Activated CD4-positive, alpha-beta T cell treated with anti-CD3 and anti-CD28 coated beads for 36 hours (primary cell): ENCODE results near the gene IKZF3. TPM values are rescaled to one million over a fixed set of nuclear protein-coding genes. Genes with fewer than 3 reads are reported as not detected.
"Not testable (repeated sequence)": the region's sequence is repeated elsewhere in the genome, so short reads cannot be mapped to it uniquely, and the experiment has no call there.

ENCODE experiments used
- ATAC-seq: fragments of 200-7000 bp; cut with Tn5 transposase; one replicate; pipeline ENCODE4 v1.10.0; 2021; ENCODE audit warnings: mild to moderate bottlenecking, moderate library complexity
- CTCF ChIA-PET: fragments of 350-600 bp; sonication (Branson Sonifier 250); formaldehyde crosslinking; loops from one replicate; lab custom pipeline; 2021; ENCODE audit warnings: antibody characterized with exemption; lab: Charles Lee
- POLR2A ChIA-PET: fragments of 350-600 bp; sonication (Branson Sonifier 250); formaldehyde crosslinking; loops from one replicate; lab custom pipeline; 2021; ENCODE audit warnings: antibody characterized with exemption, inconsistent platforms; lab: Charles Lee
- DNase-seq: peaks from one replicate; pipeline ENCODE4 v3.0.0-alpha.2; 2020
- H3K27ac Mint-ChIP-seq: one replicate; pipeline ENCODE4 v1.8.0; 2021; ENCODE audit warnings: mixed read lengths
- H3K27me3 Mint-ChIP-seq: one replicate; pipeline ENCODE4 v1.8.0; 2021; ENCODE audit warnings: mixed read lengths
- H3K36me3 Mint-ChIP-seq: one replicate; pipeline ENCODE4 v1.8.0; 2021; ENCODE audit warnings: low read depth, mixed read lengths
- H3K4me1 Mint-ChIP-seq: one replicate; pipeline ENCODE4 v1.8.0; 2021; ENCODE audit warnings: mixed read lengths
- H3K4me3 Mint-ChIP-seq: one replicate; pipeline ENCODE4 v1.8.0; 2021; ENCODE audit warnings: mild to moderate bottlenecking, moderate library complexity, mixed read lengths
- H3K9me3 Mint-ChIP-seq: one replicate; pipeline ENCODE4 v1.8.0; 2021; ENCODE audit warnings: low read depth, mixed read lengths
- intact Hi-C, 2 experiments: fragments of 100-400 bp; cut with DNase I in 1 of 2; cut with micrococcal nuclease in 1 of 2; formaldehyde crosslinking; loops; one replicate each; pipeline versions ENCODE4 v1.14.2 to v1.15.1; 2022 to 2024; cut with DNase I, micrococcal nuclease
- total RNA-seq, 2 experiments: library from RNA; stranded (reverse); gene quantifications; one replicate each; pipeline ENCODE4 v1.2.3, GENCODE V29; 2021

Gene IKZF3
- total RNA-seq, 2 experiments from 2014 or later: 37.6 to 50.4 TPM

- ATAC-seq (no peak), DNase-seq (no peak)
- Mint-ChIP-seq H3K27me3 (no peaks in the 10 kb centered on the region), H3K4me1 (no peaks in the 10 kb centered on the region), H3K4me3 (no peak overlapping the region), H3K27ac (no peak overlapping the region), H3K36me3 (no peaks in the 10 kb centered on the region), H3K9me3 (no peaks in the 10 kb centered on the region)
- ChIA-PET CTCF (no interaction called here), POLR2A (interaction anchor here (0.8 kb wide), 1 partner anchor 9 kb away, joined by 5 read pairs; no protein-coding TSS in a partner anchor)
- intact Hi-C loops: no loop called here
Observed at GRCh38 chr17:39719563-39720355, 144.4 kb downstream of the IKZF3 start.

- H3K4me3 Mint-ChIP-seq: no peak overlapping the region
- no peaks in the 10 kb centered on the region for H3K36me3 Mint-ChIP-seq
- no peaks in the 10 kb centered on the region for H3K27me3 Mint-ChIP-seq
- H3K4me1 Mint-ChIP-seq: no peaks in the 10 kb centered on the region
- DNase-seq (no peak), ATAC-seq (no peak)
- no peak overlapping the region for H3K27ac Mint-ChIP-seq
- no peaks in the 10 kb centered on the region for H3K9me3 Mint-ChIP-seq
- CTCF ChIA-PET: no interaction called here
- POLR2A ChIA-PET: no interaction called here
- intact Hi-C loops: no loop called here
Observed at GRCh38 chr17:39717660-39718059, 146.5 kb downstream of the IKZF3 start.

GRCh38 chr17:39716879-39717536, 147.1 kb downstream of the IKZF3 start:
- Mint-ChIP-seq H3K27ac (no peak overlapping the region), H3K4me1 (no peaks in the 10 kb centered on the region), H3K9me3 (no peaks in the 10 kb centered on the region), H3K27me3 (no peaks in the 10 kb centered on the region), H3K4me3 (no peak overlapping the region), H3K36me3 (no peaks in the 10 kb centered on the region)
- no peak for ATAC-seq
- DNase-seq: no peak
- CTCF ChIA-PET: interaction anchor here (1.0 kb wide), 1 partner anchor 95 kb away, joined by 8 read pairs; no protein-coding TSS in a partner anchor
- intact Hi-C loops: no loop called here
- POLR2A ChIA-PET: no interaction called here

- POLR2A ChIA-PET: no interaction called here
- ATAC-seq (no peak), DNase-seq (no peak)
- no peak overlapping the region for H3K4me3 Mint-ChIP-seq
- intact Hi-C loops: no loop called here
- no peaks in the 10 kb centered on the region for H3K27me3 Mint-ChIP-seq
- H3K9me3 Mint-ChIP-seq: no peaks in the 10 kb centered on the region
- no peak overlapping the region for H3K27ac Mint-ChIP-seq
- CTCF ChIA-PET: interaction anchor here (0.6 to 1.0 kb wide), 3 partner anchors 95 to 229 kb away, joined by 3 to 8 read pairs (median 3); no protein-coding TSS in a partner anchor
- no peaks in the 10 kb centered on the region for H3K4me1 Mint-ChIP-seq
- no peaks in the 10 kb centered on the region for H3K36me3 Mint-ChIP-seq
Observed at GRCh38 chr17:39716073-39716818, 147.9 kb downstream of the IKZF3 start.

- no peak for ATAC-seq
- no peak for DNase-seq
- ChIA-PET CTCF (interaction anchor here (0.6 to 0.8 kb wide), 2 partner anchors 150 to 230 kb away, joined by 3 read pairs; no protein-coding TSS in a partner anchor), POLR2A (no interaction called here)
- H3K4me1 Mint-ChIP-seq: no peaks in the 10 kb centered on the region
- intact Hi-C loops: no loop called here
- H3K36me3 Mint-ChIP-seq: no peaks in the 10 kb centered on the region
- H3K4me3 Mint-ChIP-seq: no peak overlapping the region
- no peaks in the 10 kb centered on the region for H3K9me3 Mint-ChIP-seq
- H3K27me3 Mint-ChIP-seq: no peaks in the 10 kb centered on the region
- H3K27ac Mint-ChIP-seq: no peak overlapping the region
Observed at GRCh38 chr17:39715375-39716072, 148.6 kb downstream of the IKZF3 start.

- Mint-ChIP-seq H3K4me1 (no peaks in the 10 kb centered on the region), H3K36me3 (no peaks in the 10 kb centered on the region), H3K9me3 (no peaks in the 10 kb centered on the region), H3K4me3 (no peak overlapping the region), H3K27ac (no peak overlapping the region), H3K27me3 (no peaks in the 10 kb centered on the region)
- no peak for ATAC-seq
- ChIA-PET CTCF (interaction anchor here (0.6 kb wide), 1 partner anchor 244 kb away, joined by 4 read pairs; no protein-coding TSS in a partner anchor), POLR2A (interaction anchor here (0.6 kb wide), 1 partner anchor 391 kb away, joined by 3 read pairs; no protein-coding TSS in a partner anchor)
- intact Hi-C loops: no loop called here
- DNase-seq: no peak
Observed at GRCh38 chr17:39714234-39714633, 149.9 kb downstream of the IKZF3 start.

- DNase-seq: no peak
- POLR2A ChIA-PET: no interaction called here
Observed at GRCh38 chr17:39711851-39712250, 152.3 kb downstream of the IKZF3 start.

GRCh38 chr17:39711071-39711470, 153.0 kb downstream of the IKZF3 start:
- POLR2A ChIA-PET: interaction anchor here (0.8 kb wide), 1 partner anchor 9 kb away, joined by 5 read pairs; no protein-coding TSS in a partner anchor
- not testable (repeated sequence) for H3K36me3 Mint-ChIP-seq
- CTCF ChIA-PET: interaction anchor here (0.9 to 1.7 kb wide), 4 partner anchors 10 to 89 kb away, joined by 3 to 5 read pairs (median 3); no protein-coding TSS in a partner anchor

More at GRCh38 chr17:39711851-39712250, 152.3 kb downstream of the IKZF3 start:
- intact Hi-C loops: no loop called here
- CTCF ChIA-PET: interaction anchor here (1.7 kb wide), 1 partner anchor 87 kb away, joined by 3 read pairs; no protein-coding TSS in a partner anchor
- ATAC-seq: no peak
- Mint-ChIP-seq H3K9me3 (no peaks in the 10 kb centered on the region), H3K27me3 (no peaks in the 10 kb centered on the region), H3K27ac (no peak overlapping the region), H3K4me3 (no peak overlapping the region), H3K4me1 (peaks cover 8% of the 10 kb centered on the region), H3K36me3 (no peaks in the 10 kb centered on the region)

GRCh38 chr17:39709998-39710964, 153.8 kb downstream of the IKZF3 start:
- Mint-ChIP-seq H3K27me3 (no peaks in the 10 kb centered on the region), H3K36me3 (no peaks in the 10 kb centered on the region), H3K9me3 (no peaks in the 10 kb centered on the region), H3K27ac (no peak overlapping the region), H3K4me3 (no peak overlapping the region), H3K4me1 (peaks cover 10% of the 10 kb centered on the region)
- POLR2A ChIA-PET: interaction anchor here (0.8 kb wide), 1 partner anchor 10 kb away, joined by 5 read pairs; no protein-coding TSS in a partner anchor
- CTCF ChIA-PET: interaction anchor here (0.9 to 1.7 kb wide), 4 partner anchors 10 to 89 kb away, joined by 3 to 5 read pairs (median 3); no protein-coding TSS in a partner anchor
- ATAC-seq (no peak), DNase-seq (no peak)
- intact Hi-C loops: no loop called here

More at GRCh38 chr17:39711071-39711470, 153.0 kb downstream of the IKZF3 start:
- H3K27ac Mint-ChIP-seq, intact Hi-C loops, DNase-seq, H3K9me3 Mint-ChIP-seq, H3K4me3 Mint-ChIP-seq, H3K27me3 Mint-ChIP-seq, ATAC-seq: not testable (repeated sequence)
- peaks cover 10% of the 10 kb centered on the region for H3K4me1 Mint-ChIP-seq
